Measurements from ENCODE around the gene NTM. TPM values are rescaled to one million over a fixed set of nuclear protein-coding genes. Genes with fewer than 3 reads are reported as not detected.

NTM gene
- polyA plus RNA-seq, 1 donor (not counting 4 experiments of a cell fraction or from before 2014, with no cell fraction given) = 47.9 TPM

DNA sequence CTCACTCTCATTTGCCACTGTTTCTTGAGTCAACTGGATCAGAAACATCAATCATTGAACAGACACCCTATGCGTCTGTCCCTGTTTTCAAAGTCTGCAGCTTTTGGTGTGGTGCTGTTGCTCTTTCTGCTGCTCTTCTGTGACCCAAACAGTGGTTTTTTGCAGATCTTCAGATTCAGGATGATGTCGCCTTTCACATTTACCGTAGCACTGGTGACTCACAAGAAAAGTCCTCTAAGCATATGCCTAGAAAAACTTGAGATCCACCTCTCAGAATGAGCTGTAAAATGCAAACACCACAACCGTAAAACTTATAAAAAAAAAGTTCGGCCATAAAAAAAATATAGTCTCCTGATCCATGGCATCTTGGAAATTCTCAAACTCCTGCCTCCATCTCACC is 400.4 kb downstream of the NTM start:
- Histone ChIP-seq H3K4me2 (ENCODE audit: control insufficient read depth, extremely low read depth, insufficient read depth, low read depth, low read length) (no peak overlapping the region), H4K20me1 (ENCODE audit: control insufficient read depth, extremely low read depth, insufficient read depth, low read length) (no peaks in the 10 kb centered on the region), H3K27me3 (ENCODE audit: control insufficient read depth, extremely low read depth, insufficient read depth, low read length) (no peaks in the 10 kb centered on the region), H3K4me1 (ENCODE audit: control insufficient read depth, extremely low read depth, insufficient read depth, low read length) (no peaks in the 10 kb centered on the region), H3K79me2 (ENCODE audit: control insufficient read depth, insufficient read depth, low read length) (no peaks in the 10 kb centered on the region), H3K9me3 (ENCODE audit: control insufficient read depth, low read depth, low read length) (no peaks in the 10 kb centered on the region), H3K36me3 (ENCODE audit: control insufficient read depth in 2 of 2, extremely low read depth in 1 of 2, insufficient read depth in 2 of 2, low read length in 2 of 2) (no peaks in the 10 kb centered on the region), H3K4me3 (ENCODE audit: control insufficient read depth in 2 of 3, extremely low read depth in 1 of 3, insufficient read depth in 2 of 3, low read depth in 1 of 3, low read length in 3 of 3) (no peak overlapping the region), H3K9ac (ENCODE audit: control insufficient read depth, extremely low read depth, insufficient read depth, low read length) (no peak overlapping the region), H3K9me1 (ENCODE audit: control insufficient read depth, extremely low read depth, insufficient read depth, low read length) (no peaks in the 10 kb centered on the region), H3K27ac (ENCODE audit: control insufficient read depth, insufficient read depth, low read length) (no peak overlapping the region), H2AFZ (ENCODE audit: control insufficient read depth, low read length) (no peak overlapping the region)
- TF ChIP-seq, protein P1, sequence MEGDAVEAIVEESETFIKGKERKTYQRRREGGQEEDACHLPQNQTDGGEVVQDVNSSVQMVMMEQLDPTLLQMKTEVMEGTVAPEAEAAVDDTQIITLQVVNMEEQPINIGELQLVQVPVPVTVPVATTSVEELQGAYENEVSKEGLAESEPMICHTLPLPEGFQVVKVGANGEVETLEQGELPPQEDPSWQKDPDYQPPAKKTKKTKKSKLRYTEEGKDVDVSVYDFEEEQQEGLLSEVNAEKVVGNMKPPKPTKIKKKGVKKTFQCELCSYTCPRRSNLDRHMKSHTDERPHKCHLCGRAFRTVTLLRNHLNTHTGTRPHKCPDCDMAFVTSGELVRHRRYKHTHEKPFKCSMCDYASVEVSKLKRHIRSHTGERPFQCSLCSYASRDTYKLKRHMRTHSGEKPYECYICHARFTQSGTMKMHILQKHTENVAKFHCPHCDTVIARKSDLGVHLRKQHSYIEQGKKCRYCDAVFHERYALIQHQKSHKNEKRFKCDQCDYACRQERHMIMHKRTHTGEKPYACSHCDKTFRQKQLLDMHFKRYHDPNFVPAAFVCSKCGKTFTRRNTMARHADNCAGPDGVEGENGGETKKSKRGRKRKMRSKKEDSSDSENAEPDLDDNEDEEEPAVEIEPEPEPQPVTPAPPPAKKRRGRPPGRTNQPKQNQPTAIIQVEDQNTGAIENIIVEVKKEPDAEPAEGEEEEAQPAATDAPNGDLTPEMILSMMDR (optimal IDR thresholded peaks at IDR 0.05 in 1 of 3, IDR thresholded peaks at IDR 0.05 in 1 of 3, conservative IDR thresholded peaks at IDR 0.05 in 1 of 3; ENCODE audit: extremely low read depth in 1 of 3, insufficient read depth in 2 of 3, low read length in 3 of 3) = no peak
- TF ChIP-seq EZH2 (IDR thresholded peaks at IDR 0.05; ENCODE audit: low read length) = no peak
- dilution Hi-C loops (cut with MboI; ENCODE audit: extremely low pct_ligation_motif_present, low sequenced_read_pairs) = no loop called here
- DNase-seq (ENCODE audit: low read depth, low spot score) (no peak), FAIRE-seq (no peak)

- FAIRE-seq = no peak
- no peaks in the 10 kb centered on the region for H3K27me3 ChIP-seq (ENCODE audit: control insufficient read depth, extremely low read depth, insufficient read depth, low read length)
- TF ChIP-seq, protein P1 (optimal IDR thresholded peaks at IDR 0.05 in 1 of 3, IDR thresholded peaks at IDR 0.05 in 1 of 3, conservative IDR thresholded peaks at IDR 0.05 in 1 of 3; ENCODE audit: extremely low read depth in 1 of 3, insufficient read depth in 2 of 3, low read length in 3 of 3) = no peak
- TF ChIP-seq EZH2 (IDR thresholded peaks at IDR 0.05; ENCODE audit: low read length) = no peak
- H4K20me1 ChIP-seq (ENCODE audit: control insufficient read depth, extremely low read depth, insufficient read depth, low read length) = no peaks in the 10 kb centered on the region
- no peak overlapping the region for H3K4me2 ChIP-seq (ENCODE audit: control insufficient read depth, extremely low read depth, insufficient read depth, low read depth, low read length)
- dilution Hi-C loops (cut with MboI; ENCODE audit: extremely low pct_ligation_motif_present, low sequenced_read_pairs) = no loop called here
- no peak for DNase-seq (ENCODE audit: low read depth, low spot score)
- H3K9me3 ChIP-seq (ENCODE audit: control insufficient read depth, low read depth, low read length) = no peaks in the 10 kb centered on the region
- no peak overlapping the region for H3K4me3 ChIP-seq (ENCODE audit: control insufficient read depth in 2 of 3, extremely low read depth in 1 of 3, insufficient read depth in 2 of 3, low read depth in 1 of 3, low read length in 3 of 3)
- no peaks in the 10 kb centered on the region for H3K79me2 ChIP-seq (ENCODE audit: control insufficient read depth, insufficient read depth, low read length)
- no peak overlapping the region for H2AFZ ChIP-seq (ENCODE audit: control insufficient read depth, low read length)
- no peak overlapping the region for H3K9ac ChIP-seq (ENCODE audit: control insufficient read depth, extremely low read depth, insufficient read depth, low read length)
- no peak overlapping the region for H3K27ac ChIP-seq (ENCODE audit: control insufficient read depth, insufficient read depth, low read length)
- H3K9me1 ChIP-seq (ENCODE audit: control insufficient read depth, extremely low read depth, insufficient read depth, low read length) = no peaks in the 10 kb centered on the region
- no peaks in the 10 kb centered on the region for H3K36me3 ChIP-seq (ENCODE audit: control insufficient read depth in 2 of 2, extremely low read depth in 1 of 2, insufficient read depth in 2 of 2, low read length in 2 of 2)
- no peaks in the 10 kb centered on the region for H3K4me1 ChIP-seq (ENCODE audit: control insufficient read depth, extremely low read depth, insufficient read depth, low read length)
Observed at GRCh38 chr11:131771471-131771870, 401.1 kb downstream of the NTM start.
